HFF-Myc (cell line): ENCODE measurements around the gene CCDC97.

Experiments
- DNase-seq: peaks from one replicate; pipeline ENCODE4 v3.0.0-alpha.2; 2011; ENCODE audit warnings: low read depth; ENCODE audit errors: extremely low read depth
- H3K4me3 ChIP-seq: replicated peaks from 2 replicates; pipeline ENCODE4 v1.5.1; 2011; ENCODE audit warnings: low read depth, mild to moderate bottlenecking, control low read depth, low read length
- TF ChIP-seq, protein P1 (sequence below): IDR thresholded peaks from 2 replicates; pipeline ENCODE4 v1.5.1; 2012; ENCODE audit warnings: mild to moderate bottlenecking, low read depth, low read length, control low read depth; ENCODE audit errors: missing control alignments

Gene CCDC97

GRCh38 chr19:41321204-41321599, 11.2 kb downstream of the CCDC97 start:
- no peak overlapping the region for H3K4me3 ChIP-seq
- no peak for DNase-seq
- TF ChIP-seq, protein P1, sequence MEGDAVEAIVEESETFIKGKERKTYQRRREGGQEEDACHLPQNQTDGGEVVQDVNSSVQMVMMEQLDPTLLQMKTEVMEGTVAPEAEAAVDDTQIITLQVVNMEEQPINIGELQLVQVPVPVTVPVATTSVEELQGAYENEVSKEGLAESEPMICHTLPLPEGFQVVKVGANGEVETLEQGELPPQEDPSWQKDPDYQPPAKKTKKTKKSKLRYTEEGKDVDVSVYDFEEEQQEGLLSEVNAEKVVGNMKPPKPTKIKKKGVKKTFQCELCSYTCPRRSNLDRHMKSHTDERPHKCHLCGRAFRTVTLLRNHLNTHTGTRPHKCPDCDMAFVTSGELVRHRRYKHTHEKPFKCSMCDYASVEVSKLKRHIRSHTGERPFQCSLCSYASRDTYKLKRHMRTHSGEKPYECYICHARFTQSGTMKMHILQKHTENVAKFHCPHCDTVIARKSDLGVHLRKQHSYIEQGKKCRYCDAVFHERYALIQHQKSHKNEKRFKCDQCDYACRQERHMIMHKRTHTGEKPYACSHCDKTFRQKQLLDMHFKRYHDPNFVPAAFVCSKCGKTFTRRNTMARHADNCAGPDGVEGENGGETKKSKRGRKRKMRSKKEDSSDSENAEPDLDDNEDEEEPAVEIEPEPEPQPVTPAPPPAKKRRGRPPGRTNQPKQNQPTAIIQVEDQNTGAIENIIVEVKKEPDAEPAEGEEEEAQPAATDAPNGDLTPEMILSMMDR: no peak

DNA sequence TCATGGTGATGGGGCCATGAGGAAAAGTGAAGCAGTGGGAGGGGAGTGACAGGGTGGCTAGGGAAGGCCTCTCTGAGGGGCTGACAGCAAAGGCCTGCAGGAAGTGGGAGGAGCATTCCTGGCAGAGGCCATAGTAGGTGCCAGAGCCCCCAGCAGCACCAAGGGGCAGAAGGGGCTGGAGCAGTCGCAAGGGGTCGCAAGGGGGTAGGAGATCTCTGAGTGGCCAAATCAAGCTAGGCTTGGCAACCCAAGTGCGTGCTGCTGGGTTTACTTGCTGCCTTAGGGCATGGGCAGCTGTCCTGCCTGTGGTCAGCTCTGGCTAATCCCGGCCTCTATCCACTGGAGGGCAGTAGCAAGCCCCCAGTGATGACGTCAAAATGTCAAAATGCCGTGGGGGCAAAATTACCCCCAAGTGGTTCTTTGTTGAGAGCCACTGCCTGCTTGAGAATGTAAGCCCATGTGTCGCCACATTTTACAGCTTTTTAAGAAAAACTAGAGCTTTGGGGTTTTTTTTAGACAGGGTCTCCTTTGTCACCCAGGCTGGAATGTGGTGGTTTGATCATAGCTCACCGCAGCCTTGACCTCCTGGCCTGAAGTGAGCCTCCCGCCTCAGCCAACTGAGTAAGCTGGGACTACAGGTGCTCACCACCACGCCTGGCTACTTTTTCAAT, 11.8 kb downstream of the CCDC97 start:
- no peak for DNase-seq
- H3K4me3 ChIP-seq: no peak overlapping the region
- TF ChIP-seq, protein P1: peak; percentile 79

- DNase-seq: no peak
- H3K4me3 ChIP-seq: no peak overlapping the region
- TF ChIP-seq, protein P1: no peak
Measured at GRCh38 chr19:41322451-41322850, 12.5 kb downstream of the CCDC97 start.

DNA sequence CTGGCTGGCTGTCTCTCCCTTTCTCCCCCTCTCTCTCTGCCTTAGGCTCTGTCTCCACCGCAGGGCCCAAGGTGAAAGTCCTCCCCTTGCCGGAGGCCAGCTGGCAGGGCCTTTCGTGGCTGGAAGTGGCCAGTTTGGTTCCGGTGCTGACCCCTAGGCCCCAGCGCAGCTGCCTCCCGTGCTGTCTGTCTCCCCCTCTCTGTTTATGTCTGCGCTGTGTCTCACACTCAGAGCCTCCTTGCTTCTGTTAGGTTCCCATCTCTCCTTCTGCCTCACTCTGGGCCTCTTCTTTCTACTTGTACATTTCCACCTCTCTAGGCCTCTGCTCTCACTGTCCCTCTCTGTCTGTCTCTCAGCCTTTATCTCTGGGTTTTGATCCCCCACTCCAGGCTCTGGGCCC, 13.1 kb downstream of the CCDC97 start:
- peak overlapping the region; percentile 2; the same call in 1 of the 2 replicates for H3K4me3 ChIP-seq
- TF ChIP-seq, protein P1: no peak
- DNase-seq: no peak

DNA sequence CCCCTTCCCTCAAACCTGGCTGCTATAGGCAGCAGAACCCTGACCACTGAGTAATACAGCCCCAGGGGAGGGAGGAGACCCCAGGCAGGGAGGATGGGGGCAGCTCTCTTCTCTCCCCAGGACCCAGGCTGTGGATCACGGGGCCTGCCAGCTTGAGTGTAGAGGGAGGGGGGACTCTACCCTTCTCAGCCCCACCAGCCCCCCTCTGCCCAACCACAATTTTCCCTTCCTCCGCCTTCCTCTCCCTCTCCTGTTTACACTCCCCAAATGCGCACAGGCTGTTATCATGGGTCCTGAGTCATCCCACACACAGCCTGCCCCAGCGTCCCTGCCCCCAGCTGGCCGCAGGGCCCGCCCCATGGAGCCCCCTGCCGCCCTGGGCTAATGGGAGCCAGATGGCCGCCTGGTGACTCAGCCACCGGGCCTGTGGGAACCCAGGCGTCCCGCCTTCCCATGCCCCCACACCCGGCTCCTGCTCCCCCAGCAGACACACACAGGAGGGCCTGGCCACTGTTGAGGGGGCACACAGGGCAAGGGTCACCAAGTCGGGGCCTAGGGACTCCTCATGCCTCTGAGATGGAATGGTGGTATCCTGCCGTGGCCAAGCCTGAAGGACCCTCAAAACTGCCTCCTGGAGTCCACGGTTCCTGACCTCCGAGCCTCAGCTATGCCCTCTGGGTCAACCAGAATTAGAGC, 13.6 kb downstream of the CCDC97 start:
- peak; percentile 88 for DNase-seq
- peak overlapping the region; percentile 13 for H3K4me3 ChIP-seq

GRCh38 chr19:41324231-41324702, 14.3 kb downstream of the CCDC97 start:
- TF ChIP-seq, protein P1: no peak
- H3K4me3 ChIP-seq: no peak overlapping the region
- no peak for DNase-seq

More for the DNA sequence above, 13.6 kb downstream of the CCDC97 start:
- TF ChIP-seq, protein P1: no peak
